Skeletal muscle satellite cell (primary cell): Measurements from ENCODE around the gene GABRA4.

ENCODE experiments used
- H3K27me3 ChIP-seq: 2 replicates; pipeline ENCODE4 v1.7.0; 2013; ENCODE audit warnings: low read length; ENCODE audit not compliant: control insufficient read depth, insufficient read depth
- H3K36me3 ChIP-seq: 2 replicates; pipeline ENCODE4 v1.7.0; 2013; ENCODE audit warnings: mild to moderate bottlenecking, control low read depth, low read length; ENCODE audit not compliant: insufficient read depth
- H3K4me1 ChIP-seq: 2 replicates; pipeline ENCODE4 v1.7.0; 2013; ENCODE audit warnings: low read length; ENCODE audit not compliant: control insufficient read depth, insufficient read depth
- H3K4me2 ChIP-seq: 2 replicates; pipeline ENCODE4 v1.7.0; 2013; ENCODE audit warnings: mild to moderate bottlenecking, low read length
- H3K4me3 ChIP-seq: 2 replicates; pipeline ENCODE4 v1.7.0; 2013; ENCODE audit warnings: low read length
- H3K9ac ChIP-seq: 2 replicates; pipeline ENCODE4 v1.7.0; 2013; ENCODE audit warnings: mild to moderate bottlenecking, low read depth, low read length, moderate library complexity
- H3K9me3 ChIP-seq: replicated peaks from 2 replicates; pipeline ENCODE4 v1.7.0; 2013; ENCODE audit warnings: mild to moderate bottlenecking, control low read depth, low read length

The GABRA4 gene

GRCh38 chr4:47010912-47011446, 17.6 kb upstream of the GABRA4 start:
- Histone ChIP-seq H3K9me3 (no peaks in the 10 kb centered on the region), H3K27me3 (no peaks in the 10 kb centered on the region), H3K9ac (no peak overlapping the region), H3K36me3 (no peaks in the 10 kb centered on the region), H3K4me1 (no peaks in the 10 kb centered on the region), H3K4me3 (no peak overlapping the region), H3K4me2 (no peak overlapping the region)

GRCh38 chr4:47010347-47010911, 17.0 kb upstream of the GABRA4 start:
- H3K4me3 ChIP-seq, result no peak overlapping the region
- H3K4me2 ChIP-seq, result no peak overlapping the region
- H3K9ac ChIP-seq, result no peak overlapping the region
- no peaks in the 10 kb centered on the region for H3K36me3 ChIP-seq
- no peaks in the 10 kb centered on the region for H3K27me3 ChIP-seq
- no peaks in the 10 kb centered on the region for H3K4me1 ChIP-seq
- H3K9me3 ChIP-seq, result no peaks in the 10 kb centered on the region

- H3K9ac ChIP-seq, result no peak overlapping the region
- peaks cover 18% of the 10 kb centered on the region for H3K27me3 ChIP-seq
- no peaks in the 10 kb centered on the region for H3K9me3 ChIP-seq
- no peak overlapping the region for H3K4me2 ChIP-seq
- H3K36me3 ChIP-seq, result no peaks in the 10 kb centered on the region
- no peak overlapping the region for H3K4me3 ChIP-seq
- no peaks in the 10 kb centered on the region for H3K4me1 ChIP-seq
Measured at GRCh38 chr4:47002580-47002979, 9.2 kb upstream of the GABRA4 start.

DNA sequence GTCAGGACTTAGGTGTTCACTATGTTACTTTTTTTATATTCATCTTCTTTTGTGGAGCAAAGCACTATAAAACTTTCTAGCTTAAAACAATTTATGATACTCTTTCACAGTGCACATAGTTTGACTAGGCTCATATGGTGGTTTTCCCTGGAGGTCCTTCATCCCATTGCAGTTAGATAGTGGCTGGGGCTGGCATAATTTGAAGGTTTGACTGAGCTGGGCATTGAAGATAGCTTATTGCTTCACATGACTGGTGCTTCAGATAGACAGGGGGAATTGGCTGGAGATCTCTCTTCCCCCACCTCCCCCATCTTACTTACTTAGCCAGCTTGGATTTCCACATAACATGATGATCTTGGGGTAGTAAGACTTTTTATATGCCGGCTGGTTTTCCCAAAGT, 7.0 kb upstream of the GABRA4 start:
- Histone ChIP-seq H3K4me2 (no peak overlapping the region), H3K4me3 (no peak overlapping the region), H3K27me3 (peaks cover 30% of the 10 kb centered on the region), H3K36me3 (no peaks in the 10 kb centered on the region), H3K9me3 (no peaks in the 10 kb centered on the region), H3K9ac (no peak overlapping the region), H3K4me1 (no peaks in the 10 kb centered on the region)

GRCh38 chr4:46999566-46999965, 6.2 kb upstream of the GABRA4 start:
- Histone ChIP-seq H3K9ac (no peak overlapping the region), H3K4me2 (no peak overlapping the region), H3K9me3 (no peaks in the 10 kb centered on the region), H3K27me3 (peaks cover 36% of the 10 kb centered on the region), H3K36me3 (no peaks in the 10 kb centered on the region), H3K4me3 (no peak overlapping the region), H3K4me1 (no peaks in the 10 kb centered on the region)

DNA sequence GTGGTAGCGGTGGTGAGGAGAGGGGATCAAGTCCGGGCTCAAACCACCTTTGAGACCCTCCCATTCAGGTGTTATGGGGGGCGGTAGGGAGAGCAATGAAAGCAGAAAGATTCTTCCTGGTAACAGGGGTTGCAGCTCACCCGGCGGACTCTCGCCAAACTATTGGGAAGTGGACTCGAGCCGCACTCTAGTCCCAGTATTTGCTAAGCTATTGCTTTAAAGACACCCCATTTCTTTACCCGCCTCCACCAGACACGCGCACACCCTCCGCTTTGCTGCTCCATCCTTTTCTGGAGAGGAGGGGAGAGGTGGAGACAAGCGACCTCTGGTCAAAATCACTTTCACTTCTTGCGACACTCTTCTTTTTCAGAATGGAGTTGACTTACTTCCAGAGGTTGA, 625 bp upstream of the GABRA4 start:
- no peaks in the 10 kb centered on the region for H3K36me3 ChIP-seq
- peaks cover 59% of the 10 kb centered on the region for H3K27me3 ChIP-seq
- H3K9me3 ChIP-seq, result no peaks in the 10 kb centered on the region
- peaks cover 6% of the 10 kb centered on the region for H3K4me1 ChIP-seq
- no peak overlapping the region for H3K9ac ChIP-seq
- peak overlapping the region; percentile 31 for H3K4me3 ChIP-seq
- peak overlapping the region; percentile 61 for H3K4me2 ChIP-seq

GRCh38 chr4:46992338-46992737, 1.0 kb downstream of the GABRA4 start:
- no peak overlapping the region for H3K4me3 ChIP-seq
- no peak overlapping the region for H3K9ac ChIP-seq
- H3K4me1 ChIP-seq, result peaks cover 6% of the 10 kb centered on the region
- H3K27me3 ChIP-seq, result peaks cover 57% of the 10 kb centered on the region
- no peak overlapping the region for H3K4me2 ChIP-seq
- H3K36me3 ChIP-seq, result no peaks in the 10 kb centered on the region
- no peaks in the 10 kb centered on the region for H3K9me3 ChIP-seq

GRCh38 chr4:46986922-46987638, 6.3 kb downstream of the GABRA4 start:
- Histone ChIP-seq H3K9ac (no peak overlapping the region), H3K4me2 (no peak overlapping the region), H3K4me1 (no peaks in the 10 kb centered on the region), H3K4me3 (no peak overlapping the region), H3K27me3 (peaks cover 28% of the 10 kb centered on the region), H3K36me3 (no peaks in the 10 kb centered on the region), H3K9me3 (no peaks in the 10 kb centered on the region)

GRCh38 chr4:46984781-46985180, 8.6 kb downstream of the GABRA4 start:
- H3K4me2 ChIP-seq, result no peak overlapping the region
- no peaks in the 10 kb centered on the region for H3K9me3 ChIP-seq
- H3K4me3 ChIP-seq, result no peak overlapping the region
- H3K9ac ChIP-seq, result no peak overlapping the region
- no peaks in the 10 kb centered on the region for H3K36me3 ChIP-seq
- H3K4me1 ChIP-seq, result no peaks in the 10 kb centered on the region
- H3K27me3 ChIP-seq, result peaks cover 20% of the 10 kb centered on the region

DNA sequence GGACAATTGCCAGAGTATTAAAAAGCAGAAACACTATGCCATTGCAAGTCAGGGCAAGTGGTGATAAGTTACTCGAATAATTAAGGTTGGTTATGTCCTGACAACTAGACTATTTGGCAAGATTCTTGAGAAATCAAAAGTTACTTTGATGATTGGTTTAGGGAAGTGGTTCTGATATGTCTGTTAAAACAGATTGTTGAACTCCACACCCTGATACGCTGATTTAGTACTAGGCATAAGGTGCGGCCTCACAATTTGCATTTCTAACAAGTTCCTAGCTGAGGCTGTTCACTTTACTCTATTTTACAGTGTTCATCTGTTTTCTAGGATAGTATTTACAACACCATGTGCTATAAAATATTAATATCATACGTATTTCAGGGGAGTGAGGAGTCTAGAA, 12.5 kb downstream of the GABRA4 start:
- no peak overlapping the region for H3K4me2 ChIP-seq
- H3K4me3 ChIP-seq, result no peak overlapping the region
- H3K4me1 ChIP-seq, result no peaks in the 10 kb centered on the region
- H3K27me3 ChIP-seq, result peaks cover 8% of the 10 kb centered on the region
- no peak overlapping the region for H3K9ac ChIP-seq
- no peaks in the 10 kb centered on the region for H3K36me3 ChIP-seq
- no peaks in the 10 kb centered on the region for H3K9me3 ChIP-seq

GRCh38 chr4:46979726-46980125, 13.7 kb downstream of the GABRA4 start:
- H3K9me3 ChIP-seq, result no peaks in the 10 kb centered on the region
- H3K4me3 ChIP-seq, result no peak overlapping the region
- peaks cover 13% of the 10 kb centered on the region for H3K27me3 ChIP-seq
- no peaks in the 10 kb centered on the region for H3K36me3 ChIP-seq
- H3K4me1 ChIP-seq, result no peaks in the 10 kb centered on the region
- no peak overlapping the region for H3K4me2 ChIP-seq
- no peak overlapping the region for H3K9ac ChIP-seq

DNA sequence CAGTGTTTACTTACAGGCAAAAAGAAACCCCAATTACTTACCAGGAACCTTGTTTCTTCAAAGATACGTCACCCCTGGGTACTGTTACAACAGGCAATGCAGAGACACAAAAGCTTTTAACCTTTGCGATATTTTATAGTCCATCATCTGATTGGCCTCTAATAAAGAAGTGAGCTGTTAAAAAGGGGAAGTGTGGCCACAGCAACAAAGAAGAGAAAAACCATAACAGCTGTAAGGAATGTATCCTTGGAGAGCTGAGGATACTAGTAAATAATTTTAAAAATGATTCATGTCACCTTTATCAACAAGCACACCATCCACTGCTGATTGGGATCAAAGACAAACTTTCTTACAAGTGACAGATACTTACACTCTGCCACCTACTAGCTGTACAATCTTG, 14.1 kb downstream of the GABRA4 start:
- Histone ChIP-seq H3K27me3 (peaks cover 16% of the 10 kb centered on the region), H3K9me3 (no peaks in the 10 kb centered on the region), H3K4me3 (no peak overlapping the region), H3K36me3 (no peaks in the 10 kb centered on the region), H3K4me1 (no peaks in the 10 kb centered on the region), H3K9ac (no peak overlapping the region), H3K4me2 (no peak overlapping the region)
